SU-DHL-6 (cell line): ENCODE data around the gene CENPS.
"Not testable (repeated sequence)": the region's sequence is repeated elsewhere in the genome, so short reads cannot be mapped to it uniquely, and the experiment has no call there.

Experiments used
- H2AFZ ChIP-seq: fragments of 200-600 bp; sonication (generic); 2 replicates; pipeline ENCODE4 v1.6.1; 2014; ENCODE audit warnings: low read depth, mild to moderate bottlenecking, moderate library complexity, mixed read lengths, antibody characterized with exemption, low read length; ENCODE audit not compliant: severe bottlenecking
- H3F3A ChIP-seq: fragments of 200-600 bp; shearing (Covaris generic); 2 replicates; pipeline ENCODE4 v1.6.0; 2016; ENCODE audit warnings: antibody characterized with exemption, mild to moderate bottlenecking; ENCODE audit not compliant: insufficient read depth
- H3K27ac ChIP-seq: fragments of 200-600 bp; sonication (generic); 2 replicates; pipeline ENCODE4 v1.5.1; 2016; ENCODE audit warnings: low read depth, mild to moderate bottlenecking, low read length, moderate library complexity, mixed read lengths
- H3K27me3 ChIP-seq: fragments of 200-600 bp; sonication (generic), shearing (Covaris generic); 2 replicates; pipeline ENCODE4 v1.6.0; 2014; ENCODE audit warnings: mild to moderate bottlenecking, low read length
- H3K36me3 ChIP-seq: fragments of 200-600 bp; sonication (generic); 2 replicates; pipeline ENCODE4 v1.6.1; 2014; ENCODE audit warnings: mild to moderate bottlenecking, low read length, mixed read lengths
- H3K4me2 ChIP-seq: fragments of 300-600, 200-600 bp; shearing (Covaris generic), sonication (generic); 2 replicates; pipeline ENCODE4 v1.6.0; 2014; ENCODE audit warnings: low read length, low read depth, mild to moderate bottlenecking; ENCODE audit not compliant: poor library complexity, severe bottlenecking
- H3K4me3 ChIP-seq: fragments of 200-600 bp; sonication (generic); 2 replicates; pipeline ENCODE4 v1.5.1; 2014; ENCODE audit warnings: antibody characterized with exemption, low read length, mild to moderate bottlenecking, mixed read lengths; ENCODE audit not compliant: insufficient read depth, poor library complexity, severe bottlenecking
- H3K79me2 ChIP-seq: fragments of 200-600 bp; sonication (generic); 2 replicates; pipeline ENCODE4 v1.6.1; 2014; ENCODE audit warnings: mild to moderate bottlenecking, low read length, moderate library complexity; ENCODE audit not compliant: insufficient read depth
- H3K9ac ChIP-seq: fragments of 200-600 bp; sonication (generic); 2 replicates; pipeline ENCODE4 v1.7.0; 2014; ENCODE audit warnings: mild to moderate bottlenecking, low read length
- H3K9me2 ChIP-seq: fragments of 200-600 bp; sonication (generic); replicated peaks from 2 replicates; pipeline ENCODE4 v1.6.1; 2014; ENCODE audit warnings: low read length; ENCODE audit not compliant: insufficient read depth
- H3K9me3 ChIP-seq: fragments of 200-600 bp; sonication (generic); 2 replicates; pipeline ENCODE4 v1.6.1; 2014; ENCODE audit warnings: low read length, mixed read lengths; ENCODE audit not compliant: insufficient read depth
- H4K20me1 ChIP-seq: fragments of 200-600 bp; sonication (generic); 2 replicates; pipeline ENCODE4 v1.6.1; 2014; ENCODE audit warnings: low read depth, mild to moderate bottlenecking, antibody characterized with exemption, low read length, moderate library complexity, mixed read lengths
- EZH2phosphoT487 ChIP-seq: fragments of 200-600 bp; sonication (generic), shearing (Covaris generic); conservative IDR thresholded peaks from 2 replicates; pipeline ENCODE4 v1.6.1; 2018; ENCODE audit warnings: mild to moderate bottlenecking, antibody characterized with exemption, low read length, moderate library complexity, mixed read lengths
- TF ChIP-seq, protein P1 (sequence below): fragments of 200-600 bp; sonication (generic); IDR thresholded peaks from one replicate; pipeline ENCODE4 v1.5.1; 2017; ENCODE audit warnings: antibody characterized with exemption, mild to moderate bottlenecking, low read length, moderate library complexity; ENCODE audit not compliant: insufficient read depth, poor library complexity, severe bottlenecking

CENPS gene

GRCh38 chr1:10424651-10425050 lies 5.6 kb upstream of the CENPS start:
- Histone ChIP-seq H3K9ac (no peak overlapping the region), H3K27me3 (no peaks in the 10 kb centered on the region), H3K27ac (no peak overlapping the region), H3K79me2 (no peaks in the 10 kb centered on the region), H4K20me1 (no peaks in the 10 kb centered on the region), H3K4me2 (no peak overlapping the region), H2AFZ (no peak overlapping the region), H3K9me2 (no peaks in the 10 kb centered on the region), H3K9me3 (no peaks in the 10 kb centered on the region), H3K4me3 (no peak overlapping the region), H3F3A (0 out of 2 replicates have a peak, but pooled peaks cover 3% of the 10 kb centered on the region), H3K36me3 (no peaks in the 10 kb centered on the region)
- no peak for TF ChIP-seq EZH2phosphoT487
- TF ChIP-seq, protein P1, sequence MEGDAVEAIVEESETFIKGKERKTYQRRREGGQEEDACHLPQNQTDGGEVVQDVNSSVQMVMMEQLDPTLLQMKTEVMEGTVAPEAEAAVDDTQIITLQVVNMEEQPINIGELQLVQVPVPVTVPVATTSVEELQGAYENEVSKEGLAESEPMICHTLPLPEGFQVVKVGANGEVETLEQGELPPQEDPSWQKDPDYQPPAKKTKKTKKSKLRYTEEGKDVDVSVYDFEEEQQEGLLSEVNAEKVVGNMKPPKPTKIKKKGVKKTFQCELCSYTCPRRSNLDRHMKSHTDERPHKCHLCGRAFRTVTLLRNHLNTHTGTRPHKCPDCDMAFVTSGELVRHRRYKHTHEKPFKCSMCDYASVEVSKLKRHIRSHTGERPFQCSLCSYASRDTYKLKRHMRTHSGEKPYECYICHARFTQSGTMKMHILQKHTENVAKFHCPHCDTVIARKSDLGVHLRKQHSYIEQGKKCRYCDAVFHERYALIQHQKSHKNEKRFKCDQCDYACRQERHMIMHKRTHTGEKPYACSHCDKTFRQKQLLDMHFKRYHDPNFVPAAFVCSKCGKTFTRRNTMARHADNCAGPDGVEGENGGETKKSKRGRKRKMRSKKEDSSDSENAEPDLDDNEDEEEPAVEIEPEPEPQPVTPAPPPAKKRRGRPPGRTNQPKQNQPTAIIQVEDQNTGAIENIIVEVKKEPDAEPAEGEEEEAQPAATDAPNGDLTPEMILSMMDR, result no peak

DNA sequence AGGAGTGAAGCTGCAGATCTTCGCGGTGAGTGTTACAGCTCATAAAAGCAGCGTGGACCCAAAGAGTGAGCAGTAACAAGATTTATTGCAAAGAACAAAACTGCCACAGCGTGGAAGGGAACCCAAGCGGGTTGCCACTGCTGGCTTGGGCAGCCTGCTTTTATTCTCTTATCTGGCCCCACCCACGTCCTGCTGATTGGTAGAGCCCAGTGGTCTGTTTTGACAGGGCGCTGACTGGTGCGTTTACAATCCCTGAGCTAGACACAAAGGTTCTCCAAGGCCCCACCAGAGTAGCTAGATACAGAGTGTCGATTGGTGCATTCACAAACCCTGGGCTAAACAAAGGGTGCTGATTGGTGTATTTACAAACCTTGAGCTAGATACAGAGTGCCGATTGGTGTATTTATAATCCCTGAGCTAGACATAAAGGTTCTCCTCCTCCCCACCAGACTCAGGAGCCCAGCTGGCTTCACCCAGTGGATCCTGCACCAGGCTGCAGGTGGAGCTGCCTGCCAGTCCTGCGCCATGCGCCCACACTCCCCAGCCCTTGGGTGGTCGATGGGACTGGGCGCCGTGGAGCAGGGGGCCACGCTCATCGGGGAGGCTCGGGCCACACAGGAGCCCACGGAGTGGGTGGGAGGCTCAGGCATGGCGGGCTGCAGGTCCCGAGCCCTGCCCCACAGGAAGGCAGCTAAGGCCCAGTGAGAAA lies 4.3 kb upstream of the CENPS start:
- H3K36me3 ChIP-seq, H3K9me2 ChIP-seq, H3K79me2 ChIP-seq, H4K20me1 ChIP-seq, H3K4me2 ChIP-seq, H3K27ac ChIP-seq, H3F3A ChIP-seq, H3K4me3 ChIP-seq, H3K27me3 ChIP-seq, H3K9me3 ChIP-seq, H3K9ac ChIP-seq, H2AFZ ChIP-seq: not testable (repeated sequence)

DNA sequence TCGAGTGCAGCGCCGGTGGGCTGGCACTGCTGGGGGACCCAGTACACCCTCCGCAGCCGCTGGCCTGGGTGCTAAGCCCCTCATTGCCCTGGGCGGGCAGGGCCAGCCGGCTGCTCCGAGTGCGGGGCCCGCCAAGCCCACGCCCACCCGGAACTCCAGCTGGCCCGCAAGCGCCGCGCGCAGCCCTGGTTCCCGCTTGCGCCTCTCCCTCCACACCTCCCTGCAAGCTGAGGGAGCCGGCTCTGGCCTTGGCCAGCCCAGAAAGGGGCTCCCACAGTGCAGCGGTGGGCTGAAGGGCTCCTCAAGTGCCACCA lies 3.7 kb upstream of the CENPS start:
- H3K4me2 ChIP-seq, H3K9me3 ChIP-seq, H3K27ac ChIP-seq, H3K79me2 ChIP-seq, H3K9me2 ChIP-seq, H3F3A ChIP-seq, H3K9ac ChIP-seq, H3K36me3 ChIP-seq, H3K4me3 ChIP-seq, H2AFZ ChIP-seq, H3K27me3 ChIP-seq, H4K20me1 ChIP-seq: not testable (repeated sequence)

DNA sequence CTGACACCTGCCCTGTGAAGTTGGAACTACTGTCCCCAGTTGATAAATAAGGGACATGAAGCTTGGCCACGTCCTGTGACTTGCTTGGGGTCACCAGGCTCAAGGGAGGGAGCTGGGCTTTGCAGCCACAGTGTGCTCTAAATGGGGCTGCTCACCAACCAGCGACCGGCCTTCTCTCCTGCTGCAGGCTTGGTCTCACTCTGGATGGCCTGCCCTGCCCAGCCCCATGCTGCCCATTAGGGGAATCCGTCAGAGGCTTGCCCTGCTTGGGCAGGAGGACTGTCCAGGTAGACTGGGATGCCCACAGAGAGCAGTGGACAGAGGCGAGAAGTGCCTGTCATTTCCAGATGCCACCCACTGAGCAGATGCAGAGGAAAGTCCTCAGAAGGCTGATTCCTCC lies 1.2 kb upstream of the CENPS start:
- H3K27me3 ChIP-seq, result no peaks in the 10 kb centered on the region
- no peak overlapping the region for H3K9ac ChIP-seq
- no peak overlapping the region for H2AFZ ChIP-seq
- H3K79me2 ChIP-seq, result no peaks in the 10 kb centered on the region
- no peak for TF ChIP-seq EZH2phosphoT487
- TF ChIP-seq, protein P1, result no peak
- no peak overlapping the region for H3K4me2 ChIP-seq
- H3K27ac ChIP-seq, result no peak overlapping the region
- no peaks in the 10 kb centered on the region for H3K9me2 ChIP-seq
- no peaks in the 10 kb centered on the region for H3K36me3 ChIP-seq
- H3K4me3 ChIP-seq, result no peak overlapping the region
- H3K9me3 ChIP-seq, result no peaks in the 10 kb centered on the region
- 0 out of 2 replicates have a peak, but pooled peaks cover 3% of the 10 kb centered on the region for H3F3A ChIP-seq
- H4K20me1 ChIP-seq, result no peaks in the 10 kb centered on the region
